HCT116 (cell line): ENCODE measurements around the gene MANSC4. TPM values are rescaled to one million over a fixed set of nuclear protein-coding genes. Genes with fewer than 3 reads are reported as not detected.

ENCODE experiments used
- ATAC-seq: fragments of 200-7000 bp; cut with Tn5 transposase; 2 replicates; pipeline ENCODE4 v1.9.1; 2020; ENCODE audit warnings: mild to moderate bottlenecking, moderate library complexity
- BruUV-seq: library from RNA; stranded (reverse); fragments of 400-500 nt; replicated peaks from 2 replicates; lab custom pipeline; 2021; lab: Mats Ljungman, UMichigan
- CTCF ChIA-PET: fragments of 300-600 bp; sonication (Branson Sonifier 250); formaldehyde crosslinking; loops from one replicate; lab custom pipeline; 2021; ENCODE audit warnings: antibody characterized with exemption; lab: Charles Lee
- POLR2A ChIA-PET: fragments of 300-600, 350-600 bp; sonication (Branson Sonifier 250); formaldehyde crosslinking; loops from one replicate; lab custom pipeline; 2021; ENCODE audit warnings: antibody characterized with exemption; lab: Charles Lee
- RAD21 ChIA-PET, 2 experiments: fragments of 300-600 bp; sonication (Branson Sonifier 250); formaldehyde crosslinking; loops; one replicate each; lab custom pipeline; 2023; ENCODE audit warnings: low total read pairs in 2 of 2; ENCODE audit not compliant: uncharacterized antibody in 2 of 2, unreplicated experiment in 2 of 2, low non-redundant PET in 1 of 2; lab: Charles Lee
- DNase-seq: peaks from one replicate; pipeline ENCODE4 v3.0.0-alpha.2; 2010; ENCODE audit warnings: low read depth, low spot score
- H2AFZ ChIP-seq: fragments of 200-600 bp; shearing (Covaris generic), sonication (generic); 2 replicates; pipeline ENCODE4 v1.6.1; 2017; ENCODE audit warnings: low read depth, mixed run types, mixed read lengths, antibody characterized with exemption, low read length; ENCODE audit not compliant: poor library complexity, severe bottlenecking
- H3K27ac ChIP-seq: 2 replicates; pipeline ENCODE4 v1.5.1; 2012; ENCODE audit warnings: low read depth, low read length
- H3K27me3 ChIP-seq: fragments of 200-600 bp; sonication (generic); 2 replicates; pipeline ENCODE4 v1.6.1; 2016; ENCODE audit warnings: mixed run types, low read length, mixed read lengths; ENCODE audit not compliant: insufficient read depth
- H3K36me3 ChIP-seq, 2 experiments: fragments of 200-500 bp in 1 of 2; fragments of 200-600 bp in 1 of 2; sonication (Bioruptor generic) in 1 of 2; sonication (generic) in 1 of 2; 2 replicates each; pipeline versions ENCODE4 v1.5.1 to v1.6.1; 2014 to 2016; ENCODE audit warnings: low read length in 2 of 2, inconsistent platforms in 1 of 2, mixed read lengths in 1 of 2, mixed run types in 1 of 2; ENCODE audit not compliant: insufficient read depth in 2 of 2, control insufficient read depth in 1 of 2
- H3K4me1 ChIP-seq, 2 experiments: fragments of 200-600 bp in 1 of 2; sonication (generic) in 1 of 2; 2 replicates each; pipeline versions ENCODE4 v1.5.1 to v1.6.1; 2012 to 2017; ENCODE audit warnings: low read length in 2 of 2, inconsistent platforms in 1 of 2, mild to moderate bottlenecking in 1 of 2, mixed read lengths in 1 of 2, mixed run types in 1 of 2, moderate library complexity in 1 of 2; ENCODE audit not compliant: insufficient read depth in 2 of 2, control insufficient read depth in 1 of 2
- H3K4me2 ChIP-seq: fragments of 200-600 bp; sonication (generic); 2 replicates; pipeline ENCODE4 v1.6.1; 2017; ENCODE audit warnings: mixed run types, low read length, mixed read lengths
- H3K4me3 ChIP-seq, 2 experiments: fragments of 200-600 bp in 1 of 2; sonication (generic) in 1 of 2; replicated peaks in 1 of 2; 2 replicates each; pipeline ENCODE4 v1.5.1; 2011 to 2016; ENCODE audit warnings: low read length in 2 of 2, control low read depth in 1 of 2, low read depth in 1 of 2, mild to moderate bottlenecking in 1 of 2, mixed read lengths in 1 of 2, mixed run types in 1 of 2
- H3K79me2 ChIP-seq: fragments of 200-600 bp; sonication (generic); 2 replicates; pipeline ENCODE4 v1.6.1; 2017; ENCODE audit warnings: mild to moderate bottlenecking, mixed run types, low read length, moderate library complexity, mixed read lengths; ENCODE audit not compliant: insufficient read depth
- H3K9ac ChIP-seq: fragments of 200-600 bp; sonication (generic); 2 replicates; pipeline ENCODE4 v1.6.1; 2016; ENCODE audit warnings: low read length, mixed read lengths
- H3K9me2 ChIP-seq: fragments of 200-600 bp; sonication (generic), shearing (Covaris generic); 2 replicates; pipeline ENCODE4 v1.6.1; 2017; ENCODE audit warnings: mixed run types, mild to moderate bottlenecking, moderate library complexity; ENCODE audit not compliant: insufficient read depth
- H3K9me3 ChIP-seq, 2 experiments: fragments of 200-500 bp in 1 of 2; fragments of 200-600 bp in 1 of 2; sonication (Bioruptor generic) in 1 of 2; sonication (generic) in 1 of 2; 2 replicates each; pipeline ENCODE4 v1.6.1; 2014 to 2017; ENCODE audit warnings: low read length in 2 of 2, mixed read lengths in 2 of 2, inconsistent platforms in 1 of 2, low read depth in 1 of 2, mild to moderate bottlenecking in 1 of 2, mixed run types in 1 of 2, moderate library complexity in 1 of 2; ENCODE audit not compliant: control insufficient read depth in 1 of 2, insufficient read depth in 1 of 2
- H4K20me1 ChIP-seq: fragments of 200-600 bp; sonication (generic), shearing (Covaris generic); 2 replicates; pipeline ENCODE4 v1.6.1; 2017; ENCODE audit warnings: mixed run types, mild to moderate bottlenecking, moderate library complexity; ENCODE audit not compliant: insufficient read depth
- CBX3 ChIP-seq: IDR thresholded peaks from 2 replicates; pipeline ENCODE4 v1.6.1; 2012; ENCODE audit warnings: low read depth
- EGR1 ChIP-seq: IDR thresholded peaks from 2 replicates; pipeline ENCODE4 v1.6.1; 2012; ENCODE audit warnings: low read depth
- ELF1 ChIP-seq: IDR thresholded peaks from 2 replicates; pipeline ENCODE4 v1.6.1; 2012; ENCODE audit warnings: low read depth, borderline replicate concordance
- SP1 ChIP-seq: IDR thresholded peaks from 2 replicates; pipeline ENCODE4 v1.6.1; 2012; ENCODE audit warnings: low read depth
- intact Hi-C: fragments of 100-400 bp; cut with micrococcal nuclease; formaldehyde crosslinking; loops from 2 replicates; pipeline ENCODE4 v1.10.0; 2022
- total RNA-seq: library from RNA; stranded (reverse); gene quantifications from one replicate; pipeline ENCODE4 v1.2.1, GENCODE V29; 2021; ENCODE audit not compliant: unreplicated experiment
- TF ChIP-seq, protein P1 (sequence below): IDR thresholded peaks from 2 replicates; pipeline ENCODE4 v1.6.1; 2011; ENCODE audit warnings: mild to moderate bottlenecking, low read length, moderate library complexity; ENCODE audit not compliant: insufficient replicate concordance; ENCODE audit errors: extremely low read depth

MANSC4 gene
- total RNA-seq, 1 experiment from 2014 or later, result not detected

DNA sequence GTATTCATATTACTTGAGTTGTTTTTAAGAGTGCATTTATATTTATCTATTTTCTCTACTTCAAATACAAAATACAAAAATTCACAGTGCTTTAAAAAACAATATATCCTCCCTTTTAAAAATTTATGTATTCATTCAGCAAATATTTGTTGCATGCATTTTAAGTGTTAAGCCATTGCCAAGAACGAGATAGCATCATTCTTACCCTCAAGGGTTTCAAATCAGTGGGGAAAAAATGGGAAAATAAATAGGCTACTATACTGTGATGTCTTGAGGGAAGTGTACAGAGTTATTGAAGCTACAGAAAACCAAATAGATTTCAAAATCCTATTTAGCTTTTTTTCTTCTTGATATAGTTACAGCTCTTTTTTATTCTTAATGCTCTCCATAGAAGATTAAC is 46.2 kb downstream of the MANSC4 start:
- H2AFZ ChIP-seq, result no peak overlapping the region
- ChIA-PET CTCF (interaction anchor here (0.8 to 2.5 kb wide), 13 partner anchors 8 to 1229 kb away, joined by 3 to 25 read pairs (median 4); no protein-coding TSS in a partner anchor), RAD21 (interaction anchor here in 1 of 2 experiments (1.5 kb wide), 1 partner anchor 88 kb away, joined by 4 read pairs; no protein-coding TSS in a partner anchor), POLR2A (interaction anchor here (0.5 kb wide), 1 partner anchor 59 kb away, joined by 3 read pairs; no protein-coding TSS in a partner anchor)
- peaks cover 14% of the 10 kb centered on the region for H3K79me2 ChIP-seq
- H4K20me1 ChIP-seq, result peaks cover 9% of the 10 kb centered on the region; the same call in 1 of the 2 replicates
- BruUV-seq, result no TSS peak
- no peak overlapping the region for H3K4me3 ChIP-seq
- H3K9me3 ChIP-seq, result no peaks in the 10 kb centered on the region
- H3K27me3 ChIP-seq, result no peaks in the 10 kb centered on the region
- no peak overlapping the region for H3K9ac ChIP-seq
- H3K9me2 ChIP-seq, result no peaks in the 10 kb centered on the region; the same call in 1 of the 2 replicates
- DNase-seq (no peak), ATAC-seq (no peak)
- intact Hi-C loops, result loop anchor here (1.0 to 2.0 kb wide), 6 partner anchors 88 to 1266 kb away; no protein-coding TSS in a partner anchor
- H3K4me1 ChIP-seq, result no peaks in the 10 kb centered on the region
- no peak overlapping the region for H3K4me2 ChIP-seq
- peaks cover 20 to 25% of the 10 kb centered on the region in 2 experiments; a peak in 3 of 4 replicates for H3K36me3 ChIP-seq
- no peak overlapping the region for H3K27ac ChIP-seq
- TF ChIP-seq SP1, result no peak
- TF ChIP-seq CBX3, result no peak
- TF ChIP-seq, protein P1, sequence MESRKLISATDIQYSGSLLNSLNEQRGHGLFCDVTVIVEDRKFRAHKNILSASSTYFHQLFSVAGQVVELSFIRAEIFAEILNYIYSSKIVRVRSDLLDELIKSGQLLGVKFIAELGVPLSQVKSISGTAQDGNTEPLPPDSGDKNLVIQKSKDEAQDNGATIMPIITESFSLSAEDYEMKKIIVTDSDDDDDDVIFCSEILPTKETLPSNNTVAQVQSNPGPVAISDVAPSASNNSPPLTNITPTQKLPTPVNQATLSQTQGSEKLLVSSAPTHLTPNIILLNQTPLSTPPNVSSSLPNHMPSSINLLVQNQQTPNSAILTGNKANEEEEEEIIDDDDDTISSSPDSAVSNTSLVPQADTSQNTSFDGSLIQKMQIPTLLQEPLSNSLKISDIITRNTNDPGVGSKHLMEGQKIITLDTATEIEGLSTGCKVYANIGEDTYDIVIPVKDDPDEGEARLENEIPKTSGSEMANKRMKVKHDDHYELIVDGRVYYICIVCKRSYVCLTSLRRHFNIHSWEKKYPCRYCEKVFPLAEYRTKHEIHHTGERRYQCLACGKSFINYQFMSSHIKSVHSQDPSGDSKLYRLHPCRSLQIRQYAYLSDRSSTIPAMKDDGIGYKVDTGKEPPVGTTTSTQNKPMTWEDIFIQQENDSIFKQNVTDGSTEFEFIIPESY, result no peak
- no peak for TF ChIP-seq EGR1
- TF ChIP-seq ELF1, result no peak
